GM21619 (cell line): ENCODE results near the gene RSBN1.
"Not testable (repeated sequence)": the region's sequence is repeated elsewhere in the genome, so short reads cannot be mapped to it uniquely, and the experiment has no call there.

Experiments used
- ATAC-seq: cut with Tn5 transposase; IDR thresholded peaks from one replicate; pipeline ENCODE4 v1.9.1; 2021; ENCODE audit not compliant: unreplicated experiment

Gene RSBN1

GRCh38 chr1:113811888-113812660, at the start of gene RSBN1:
TSS of gene RSBN1 (minus strand) at chr1:113812476. CDS start at chr1:113812412, 64 bp downstream.
- ATAC-seq: peak; percentile 91

GRCh38 chr1:113861641-113862040, 49.4 kb upstream of the RSBN1 start:
- no peak for ATAC-seq

- ATAC-seq: no peak
These were observed 48.6 kb upstream of the RSBN1 start for GRCh38 chr1:113860891-113861290.

- ATAC-seq: peak; percentile 86
These were observed 47.4 kb upstream of the RSBN1 start for GRCh38 chr1:113859478-113860175.

GRCh38 chr1:113858982-113859381, 46.7 kb upstream of the RSBN1 start:
- no peak for ATAC-seq

GRCh38 chr1:113858418-113858817, 46.1 kb upstream of the RSBN1 start:
- no peak for ATAC-seq

GRCh38 chr1:113857776-113858175, 45.5 kb upstream of the RSBN1 start:
- no peak for ATAC-seq

GRCh38 chr1:113856401-113856790, 44.1 kb upstream of the RSBN1 start:
- no peak for ATAC-seq

- ATAC-seq: no peak
These were observed 43.5 kb upstream of the RSBN1 start for GRCh38 chr1:113855630-113856400.

GRCh38 chr1:113854234-113854633, 42.0 kb upstream of the RSBN1 start:
- ATAC-seq: no peak

GRCh38 chr1:113852694-113853093, 40.4 kb upstream of the RSBN1 start:
- not testable (repeated sequence) for ATAC-seq

GRCh38 chr1:113850127-113850796, 38.0 kb upstream of the RSBN1 start:
- no peak for ATAC-seq

- ATAC-seq: no peak
These were observed 36.8 kb upstream of the RSBN1 start for GRCh38 chr1:113849072-113849471.

GRCh38 chr1:113846391-113847035, 34.2 kb upstream of the RSBN1 start:
- no peak for ATAC-seq

- ATAC-seq: no peak
These were observed 24.3 kb upstream of the RSBN1 start for GRCh38 chr1:113836534-113836933.

- no peak for ATAC-seq
These were observed 23.5 kb upstream of the RSBN1 start for GRCh38 chr1:113835686-113836290.

- ATAC-seq: no peak
These were observed 22.4 kb upstream of the RSBN1 start for GRCh38 chr1:113834716-113835115.

GRCh38 chr1:113830039-113830438, 17.8 kb upstream of the RSBN1 start:
- ATAC-seq: no peak

GRCh38 chr1:113821916-113822315, 9.6 kb upstream of the RSBN1 start:
- ATAC-seq: no peak

GRCh38 chr1:113818578-113818977, 6.3 kb upstream of the RSBN1 start:
- no peak for ATAC-seq
